HepG2 (cell line): ENCODE data around the gene C1QTNF12. TPM values are rescaled to one million over a fixed set of nuclear protein-coding genes. Genes with fewer than 3 reads are reported as not detected.

ENCODE experiments used
- BHLHE40 ChIP-seq: IDR thresholded peaks from 2 replicates; pipeline ENCODE4 v1.6.1; 2011; ENCODE audit warnings: low read length, improper control_type of control experiment
- E2F5 ChIP-seq: sonication (generic); formaldehyde crosslinking; conservative IDR thresholded peaks from 2 replicates; pipeline ENCODE4 v1.4.0; 2020; ENCODE audit warnings: missing genetic modification reagents
- HDAC1 ChIP-seq: sonication (generic); formaldehyde crosslinking; IDR thresholded peaks from 2 replicates; pipeline ENCODE4 v1.5.1; 2020; ENCODE audit warnings: mild to moderate bottlenecking, missing genetic modification reagents
- HES4 ChIP-seq: sonication (generic); formaldehyde crosslinking; IDR thresholded peaks from 2 replicates; pipeline ENCODE4 v1.9.0; 2021; ENCODE audit warnings: mild to moderate bottlenecking, missing genetic modification reagents, borderline replicate concordance
- HMGXB4 ChIP-seq, 2 experiments: sonication (generic) in 1 of 2; formaldehyde crosslinking in 1 of 2; IDR thresholded peaks; 2 replicates each; pipeline versions ENCODE4 v1.4.0 to v1.6.1; 2018 to 2020; ENCODE audit warnings: missing genetic modification reagents in 2 of 2, borderline replicate concordance in 1 of 2, low read depth in 1 of 2, mild to moderate bottlenecking in 1 of 2, missing biosample characterization in 1 of 2
- SAP130 ChIP-seq: IDR thresholded peaks from 2 replicates; pipeline ENCODE4 v1.6.1; 2016; ENCODE audit warnings: low read depth
- SIN3A ChIP-seq: IDR thresholded peaks from 2 replicates; pipeline ENCODE4 v1.6.1; 2011; ENCODE audit warnings: low read depth, mild to moderate bottlenecking, control low read depth, low read length, borderline replicate concordance
- SMAD9 ChIP-seq: sonication (generic); formaldehyde crosslinking; IDR thresholded peaks from 2 replicates; pipeline ENCODE4 v1.5.1; 2020; ENCODE audit warnings: mild to moderate bottlenecking, missing genetic modification reagents
- ZNF121 ChIP-seq: sonication (generic); formaldehyde crosslinking; IDR thresholded peaks from 2 replicates; pipeline ENCODE4 v1.5.0; 2020; ENCODE audit warnings: mild to moderate bottlenecking, missing genetic modification reagents
- ZNF18 ChIP-seq: sonication (generic); formaldehyde crosslinking; IDR thresholded peaks from 2 replicates; pipeline ENCODE4 v1.8.0; 2022; ENCODE audit warnings: mild to moderate bottlenecking, missing genetic modification reagents; ENCODE audit not compliant: insufficient replicate concordance
- ZNF513 ChIP-seq: sonication (generic); formaldehyde crosslinking; conservative IDR thresholded peaks from 2 replicates; pipeline ENCODE4 v1.5.0; 2020; ENCODE audit warnings: missing genetic modification reagents
- ZNF678 ChIP-seq: sonication (generic); formaldehyde crosslinking; IDR thresholded peaks from 2 replicates; pipeline ENCODE4 v1.4.0; 2020; ENCODE audit warnings: mild to moderate bottlenecking, missing genetic modification reagents
- ZNF746 ChIP-seq: sonication (generic); formaldehyde crosslinking; IDR thresholded peaks from 2 replicates; pipeline ENCODE4 v1.8.0; 2022; ENCODE audit warnings: mild to moderate bottlenecking, missing genetic modification reagents
- ZNF788 ChIP-seq: sonication (generic); formaldehyde crosslinking; IDR thresholded peaks from 2 replicates; pipeline ENCODE4 v1.5.0; 2020; ENCODE audit warnings: mild to moderate bottlenecking, missing genetic modification reagents, borderline replicate concordance
- ZNF816 ChIP-seq: sonication (generic); formaldehyde crosslinking; IDR thresholded peaks from 2 replicates; pipeline ENCODE4 v1.8.0; 2022; ENCODE audit warnings: missing genetic modification reagents, mild to moderate bottlenecking, borderline replicate concordance
- polyA plus RNA-seq, 8 experiments: library from polyadenylated mRNA; depleted of rRNA in 3 of 8; stranded (reverse) in 7 of 8; unstranded in 1 of 8; fragments of >200 nt; fragmentation: Illumina TruSeq in 4 of 8; extraction: Trizol in 4 of 8; gene quantifications; 2 replicates each; pipeline versions ENCODE4 v1.2.1 to v1.2.3, GENCODE V29; 2011 to 2016; ENCODE audit warnings: low read depth in 4 of 8, missing spikeins in 1 of 8, mixed read lengths in 1 of 8; ENCODE audit not compliant: insufficient read depth in 1 of 8
- total RNA-seq, 5 experiments: library from RNA; depleted of rRNA; stranded (reverse); fragments of >200 nt; fragmentation: Illumina TruSeq; extraction: Trizol; gene quantifications; 2 replicates each; pipeline ENCODE4 v1.2.3, GENCODE V29; 2016; ENCODE audit warnings: low read depth in 1 of 5

C1QTNF12 gene
- total and polyA plus RNA-seq, 2 of the 13 experiments (the other 11 are each of a cell fraction or from before 2014, with no cell fraction given) = 0.18 to 0.64 TPM

GRCh38 chr1:1285611-1286311 is 39.2 kb upstream of the C1QTNF12 start (continued):
- TF ChIP-seq E2F5 (CRISPR knock-in tag) = no peak
- no peak for TF ChIP-seq HMGXB4 (CRISPR knock-in tag; IDR thresholded peaks at IDR 0.05; ENCODE audit: borderline replicate concordance in 1 of 2, low read depth in 1 of 2)
- TF ChIP-seq HES4 = no peak
- TF ChIP-seq ZNF678 (CRISPR knock-in tag) = no peak
- TF ChIP-seq ZNF513 (CRISPR knock-in tag) = no peak
- TF ChIP-seq ZNF816 (CRISPR knock-in tag) = no peak
- no peak for TF ChIP-seq BHLHE40
- no peak for TF ChIP-seq ZNF121 (CRISPR knock-in tag)
- no peak for TF ChIP-seq SIN3A
- TF ChIP-seq SAP130 (CRISPR knock-in tag) = 0 out of 2 replicates have a peak, but pooled peaks have one; percentile 1
- no peak for TF ChIP-seq ZNF746
- TF ChIP-seq HDAC1 (CRISPR knock-in tag) = no peak
- no peak for TF ChIP-seq SMAD9 (CRISPR knock-in tag)
- no peak for TF ChIP-seq ZNF18
- 0 out of 2 replicates have a peak, but pooled peaks have one; percentile 6 for TF ChIP-seq ZNF788
